ENCODE results near the gene F11.

DNA sequence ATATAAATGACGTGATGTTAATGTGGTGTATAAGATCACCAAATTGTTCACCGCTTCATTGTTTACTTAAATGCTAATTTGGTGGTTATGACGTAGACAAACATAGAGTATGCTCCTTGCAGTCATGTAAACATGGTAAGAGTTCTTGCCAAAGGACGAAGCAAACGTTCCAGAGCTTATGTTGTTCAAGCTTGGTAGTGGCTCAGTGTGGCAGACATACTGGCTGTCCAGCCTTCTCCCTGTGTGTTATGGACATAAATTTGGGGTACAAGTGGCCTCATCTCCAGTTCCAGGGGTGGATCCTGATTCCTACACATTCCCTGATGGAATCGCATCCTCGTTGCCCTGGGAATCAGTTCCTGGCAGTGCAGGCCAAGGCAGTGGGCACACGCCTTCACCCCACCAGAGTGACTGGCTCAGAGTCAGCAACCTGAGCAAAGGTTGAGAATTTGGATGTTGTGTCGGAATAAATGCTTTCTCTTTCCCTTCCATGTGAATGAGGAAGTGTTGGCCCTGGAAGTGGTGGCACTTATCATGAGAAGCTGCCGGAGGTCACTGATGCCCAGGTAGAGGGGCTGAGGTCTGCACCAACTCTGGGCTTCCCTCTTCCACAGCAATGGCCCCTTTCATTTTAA is 25.4 kb downstream of the F11 start:
- TF ChIP-seq TAF1 (IDR thresholded peaks at IDR 0.05; ENCODE audit: low read depth) (no peak), EP300 (IDR thresholded peaks at IDR 0.05; ENCODE audit: borderline replicate concordance) (no peak), CEBPB (IDR thresholded peaks at IDR 0.05) (no peak), TCF12 (IDR thresholded peaks at IDR 0.05; ENCODE audit: low read depth) (no peak), TEAD4 (IDR thresholded peaks at IDR 0.05) (no peak)
- TF ChIP-seq, protein P1, sequence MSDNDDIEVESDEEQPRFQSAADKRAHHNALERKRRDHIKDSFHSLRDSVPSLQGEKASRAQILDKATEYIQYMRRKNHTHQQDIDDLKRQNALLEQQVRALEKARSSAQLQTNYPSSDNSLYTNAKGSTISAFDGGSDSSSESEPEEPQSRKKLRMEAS (IDR thresholded peaks at IDR 0.05), result no peak

Data from Ishikawa (cell line).